Loucy (cell line): Measurements from ENCODE around the gene GAPT.

Source experiments
- H2AFZ ChIP-seq: fragments of 200-600 bp; sonication (generic); 2 replicates; pipeline ENCODE4 v1.6.0; 2016; ENCODE audit warnings: antibody characterized with exemption, mild to moderate bottlenecking, low read length, moderate library complexity
- H3F3A ChIP-seq: fragments of 200-600 bp; 2 replicates; pipeline ENCODE4 v1.6.0; 2016; ENCODE audit warnings: antibody characterized with exemption, low read depth, mild to moderate bottlenecking
- H3K27me3 ChIP-seq: fragments of 200-600 bp; sonication (generic); 2 replicates; pipeline ENCODE4 v1.6.1; 2014; ENCODE audit warnings: low read length, mild to moderate bottlenecking; ENCODE audit not compliant: insufficient read depth, poor library complexity, severe bottlenecking
- H3K36me3 ChIP-seq: fragments of 200-600 bp; sonication (generic); 2 replicates; pipeline ENCODE4 v1.6.1; 2016; ENCODE audit warnings: low read length; ENCODE audit not compliant: insufficient read depth
- H3K4me1 ChIP-seq: fragments of 200-600 bp; sonication (generic); 2 replicates; pipeline ENCODE4 v1.5.1; 2014; ENCODE audit warnings: low read length, mild to moderate bottlenecking; ENCODE audit not compliant: insufficient read depth, poor library complexity, severe bottlenecking
- H3K4me2 ChIP-seq: fragments of 200-600 bp; sonication (generic); 2 replicates; pipeline ENCODE4 v1.6.0; 2014; ENCODE audit warnings: antibody characterized with exemption, low read length, low read depth, mild to moderate bottlenecking; ENCODE audit not compliant: poor library complexity, severe bottlenecking
- H3K4me3 ChIP-seq: fragments of 200-600 bp; sonication (generic); 2 replicates; pipeline ENCODE4 v1.5.1; 2014; ENCODE audit warnings: low read length, mild to moderate bottlenecking, mixed read lengths; ENCODE audit not compliant: poor library complexity, severe bottlenecking
- H3K79me2 ChIP-seq: fragments of 200-600 bp; sonication (generic); 2 replicates; pipeline ENCODE4 v1.6.1; 2014; ENCODE audit warnings: low read length; ENCODE audit not compliant: insufficient read depth
- H3K9ac ChIP-seq: fragments of 200-600 bp; sonication (generic); 2 replicates; pipeline ENCODE4 v1.6.0; 2014; ENCODE audit warnings: mild to moderate bottlenecking, low read depth, low read length, moderate library complexity; ENCODE audit not compliant: poor library complexity, severe bottlenecking
- H3K9me2 ChIP-seq: fragments of 200-600 bp; sonication (generic); replicated peaks from 2 replicates; pipeline ENCODE4 v1.6.1; 2016; ENCODE audit warnings: low read depth, low read length, mixed read lengths
- H3K9me3 ChIP-seq: fragments of 200-600 bp; sonication (generic); 2 replicates; pipeline ENCODE4 v1.6.1; 2014; ENCODE audit warnings: mild to moderate bottlenecking, antibody characterized with exemption, low read length, low read depth; ENCODE audit not compliant: insufficient read depth
- H4K20me1 ChIP-seq: fragments of 200-600 bp; sonication (generic); 2 replicates; pipeline ENCODE4 v1.6.0; 2014; ENCODE audit warnings: antibody characterized with exemption, low read length, mild to moderate bottlenecking; ENCODE audit not compliant: insufficient read depth, poor library complexity, severe bottlenecking
- CTCF ChIP-seq: fragments of 200-600 bp; sonication (generic); conservative IDR thresholded peaks from 2 replicates; pipeline ENCODE4 v1.5.1; 2014; ENCODE audit warnings: mild to moderate bottlenecking, antibody characterized with exemption, low read length
- EZH2phosphoT487 ChIP-seq: fragments of 200-600 bp; IDR thresholded peaks from 2 replicates; pipeline ENCODE4 v1.6.1; 2018; ENCODE audit warnings: antibody characterized with exemption, mild to moderate bottlenecking, moderate library complexity, borderline replicate concordance

Gene GAPT

DNA sequence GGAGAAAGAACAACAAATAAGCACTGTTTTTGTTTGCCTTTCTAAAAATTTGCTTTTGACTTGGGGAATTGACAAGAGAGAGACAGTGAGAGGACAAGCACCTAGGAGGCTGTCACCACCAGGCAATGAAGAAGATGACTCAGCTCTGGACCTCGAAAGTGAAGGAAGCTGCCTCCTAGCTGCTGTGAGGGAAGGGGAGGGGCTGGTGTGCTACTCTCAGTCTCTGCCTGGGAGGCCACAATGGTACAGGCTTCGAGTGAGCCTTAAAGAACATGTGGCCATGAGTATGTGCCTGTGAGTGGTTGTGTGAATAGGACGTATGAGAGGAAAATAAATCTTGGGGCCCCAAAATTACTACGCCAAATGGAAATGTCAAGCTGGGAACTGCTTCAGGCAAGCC lies 24.3 kb upstream of the GAPT start:
- no peak overlapping the region for H3K9ac ChIP-seq
- H3K4me3 ChIP-seq: no peak overlapping the region
- H3K27me3 ChIP-seq: no peaks in the 10 kb centered on the region
- H3K79me2 ChIP-seq: no peaks in the 10 kb centered on the region
- no peaks in the 10 kb centered on the region for H3K9me3 ChIP-seq
- H3K36me3 ChIP-seq: no peaks in the 10 kb centered on the region
- H3K4me1 ChIP-seq: peaks cover 3% of the 10 kb centered on the region
- H2AFZ ChIP-seq: no peak overlapping the region
- H3K9me2 ChIP-seq: no peaks in the 10 kb centered on the region
- TF ChIP-seq CTCF (no peak), EZH2phosphoT487 (no peak)
- no peak overlapping the region for H3K4me2 ChIP-seq
- H4K20me1 ChIP-seq: no peaks in the 10 kb centered on the region
- no peaks in the 10 kb centered on the region for H3F3A ChIP-seq

DNA sequence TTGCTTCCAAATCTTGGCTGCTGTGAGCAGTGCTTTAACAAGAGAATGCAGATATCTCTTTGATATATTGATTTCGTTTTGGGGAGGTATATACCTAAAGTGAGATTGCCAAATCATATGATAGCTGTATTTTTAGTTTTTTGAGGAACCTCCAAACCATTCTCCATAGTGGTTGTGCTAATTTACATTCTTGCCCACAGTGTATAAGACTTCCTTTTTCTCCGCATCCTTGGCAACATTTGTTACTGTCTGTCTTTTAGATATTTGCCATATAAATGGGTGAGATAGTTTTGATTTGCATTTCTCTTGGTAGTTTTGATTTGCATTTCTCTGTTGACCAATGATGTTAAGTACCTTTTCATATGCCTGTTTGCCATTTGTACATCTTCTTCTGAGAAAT lies 21.3 kb upstream of the GAPT start:
- Histone ChIP-seq H3K9me3 (peaks cover 1% of the 10 kb centered on the region; the same call in 1 of the 2 replicates), H4K20me1 (no peaks in the 10 kb centered on the region), H3K4me1 (peaks cover 3% of the 10 kb centered on the region), H2AFZ (no peak overlapping the region), H3K36me3 (no peaks in the 10 kb centered on the region), H3K9me2 (no peaks in the 10 kb centered on the region), H3K9ac (no peak overlapping the region), H3K27me3 (no peaks in the 10 kb centered on the region), H3K4me3 (no peak overlapping the region), H3K4me2 (no peak overlapping the region), H3K79me2 (no peaks in the 10 kb centered on the region), H3F3A (no peaks in the 10 kb centered on the region)
- TF ChIP-seq CTCF (no peak), EZH2phosphoT487 (no peak)

DNA sequence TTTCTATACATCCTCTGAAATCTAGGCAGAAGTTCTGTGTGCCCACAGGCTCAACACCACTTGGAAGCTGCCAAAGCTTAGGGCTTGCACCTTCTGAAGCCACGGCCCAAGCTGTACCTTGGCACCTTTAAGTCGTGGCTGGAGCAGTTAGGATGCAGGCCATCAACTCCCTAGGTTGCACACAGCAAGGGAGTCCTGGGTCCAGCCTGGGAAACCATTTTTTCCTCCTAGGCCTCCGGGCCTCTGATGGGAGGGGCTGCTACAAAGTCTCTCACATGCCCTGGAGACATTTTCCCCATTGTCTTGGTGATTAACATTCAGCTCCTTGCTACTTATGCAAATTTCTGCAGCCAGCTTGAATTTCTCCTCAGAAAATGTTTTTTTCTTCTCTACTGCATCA lies 15.8 kb upstream of the GAPT start:
- Histone ChIP-seq H3K9ac (no peak overlapping the region), H3K4me1 (no peaks in the 10 kb centered on the region), H4K20me1 (no peaks in the 10 kb centered on the region), H3K4me2 (no peak overlapping the region), H3K9me2 (no peaks in the 10 kb centered on the region), H3K79me2 (no peaks in the 10 kb centered on the region), H2AFZ (no peak overlapping the region), H3K9me3 (peaks cover 7% of the 10 kb centered on the region; the same call in 1 of the 2 replicates), H3K4me3 (no peak overlapping the region), H3K27me3 (no peaks in the 10 kb centered on the region), H3K36me3 (no peaks in the 10 kb centered on the region), H3F3A (no peaks in the 10 kb centered on the region)
- no peak for TF ChIP-seq CTCF
